Ascending aorta (tissue), 2 donors: Measurements from ENCODE around the gene AK6. TPM values are rescaled to one million over a fixed set of nuclear protein-coding genes. Genes with fewer than 3 reads are reported as not detected.
"Not testable (repeated sequence)": the region's sequence is repeated elsewhere in the genome, so short reads cannot be mapped to it uniquely, and the experiment has no call there.

Experiments used
- DNase-seq, 2 donors: peaks; one replicate each; pipeline ENCODE4 v3.0.0-alpha.2; 2019; ENCODE audit warnings: low spot score in 2 of 2
- H3K27ac ChIP-seq, 2 donors: fragments of 200-600 bp; sonication (generic); one replicate each; pipeline ENCODE4 v1.5.1; 2016 to 2017; ENCODE audit warnings: mild to moderate bottlenecking in 1 of 2
- H3K27me3 ChIP-seq: fragments of 200-600 bp; sonication (generic); one replicate; pipeline ENCODE4 v1.5.1; 2017
- H3K36me3 ChIP-seq, 2 donors: fragments of 200-600 bp; sonication (generic); one replicate each; pipeline ENCODE4 v1.5.1; 2016
- H3K4me1 ChIP-seq, 2 donors: fragments of 200-600 bp; sonication (generic); one replicate each; pipeline ENCODE4 v1.5.1; 2016 to 2017; ENCODE audit warnings: mild to moderate bottlenecking in 1 of 2
- H3K4me3 ChIP-seq, 2 donors: fragments of 200-600 bp; sonication (generic); one replicate each; pipeline ENCODE4 v1.5.1; 2016 to 2017; ENCODE audit warnings: mild to moderate bottlenecking in 1 of 2
- H3K9me3 ChIP-seq, 2 donors: fragments of 200-600 bp; sonication (generic); one replicate each; pipeline ENCODE4 v1.5.1; 2016
- CTCF ChIP-seq, 3 experiments: fragments of 200-600 bp in 2 of 3; fragments of 450-650 bp in 1 of 3; sonication (generic) in 2 of 3; IDR thresholded peaks; one replicate each; pipeline ENCODE4 v1.5.1; 2016 to 2019; ENCODE audit warnings: antibody characterized with exemption in 3 of 3, mild to moderate bottlenecking in 1 of 3, moderate library complexity in 1 of 3
- intact Hi-C: fragments of 100-400 bp; cut with DNase I; formaldehyde crosslinking; loops from one replicate; pipeline ENCODE4 v1.15.1; 2023
- total RNA-seq: library from RNA; depleted of rRNA; stranded (reverse); fragments of >200 nt; gene quantifications from one replicate; pipeline ENCODE4 v1.1.0, GENCODE V29; 2016

Gene AK6
- total RNA-seq, 1 donor from 2014 or later, result 3.9 TPM

- Histone ChIP-seq H3K27me3 (no peaks in the 10 kb centered on the region), H3K4me1 (no peaks in the 10 kb centered on the region), H3K9me3 (no peaks in the 10 kb centered on the region), H3K36me3 (peaks cover 19 to 33% of the 10 kb centered on the region in 2 donors), H3K27ac (no peak within 1 kb of the TSS), H3K4me3 (peak within 1 kb of the TSS; percentile 77)
- intact Hi-C loops, result no loop called here
- DNase-seq, result peak in 1 of 2 donors; percentile 69
- peak in 1 of 3 experiments; percentile 25 for TF ChIP-seq CTCF (IDR thresholded peaks at IDR 0.05)
These were observed 45.7 kb upstream of the AK6 start, which contains the start of gene MARVELD2 for GRCh38 chr5:69414885-69415583. Gene MARVELD2 (plus strand): TSS chr5:69415116. CDS start chr5:69419386, 4,270 bp downstream.

GRCh38 chr5:69404659-69405330, 35.5 kb upstream of the AK6 start:
- H3K36me3 ChIP-seq, result peaks cover 35 to 62% of the 10 kb centered on the region in 2 donors
- intact Hi-C loops, result no loop called here
- no peaks in the 10 kb centered on the region for H3K9me3 ChIP-seq
- no peak for TF ChIP-seq CTCF (IDR thresholded peaks at IDR 0.05)
- no peak overlapping the region for H3K27ac ChIP-seq
- no peak for DNase-seq
- no peaks in the 10 kb centered on the region for H3K27me3 ChIP-seq
- no peak overlapping the region for H3K4me3 ChIP-seq
- H3K4me1 ChIP-seq, result no peaks in the 10 kb centered on the region

GRCh38 chr5:69378376-69378775, 9.1 kb upstream of the AK6 start:
- no peak for DNase-seq
- Histone ChIP-seq H3K9me3 (no peaks in the 10 kb centered on the region), H3K4me3 (no peak overlapping the region), H3K27me3 (no peaks in the 10 kb centered on the region), H3K36me3 (peaks cover 37 to 57% of the 10 kb centered on the region in 2 donors), H3K4me1 (no peaks in the 10 kb centered on the region), H3K27ac (no peak overlapping the region)
- intact Hi-C loops, result no loop called here
- TF ChIP-seq CTCF (IDR thresholded peaks at IDR 0.05), result no peak

GRCh38 chr5:69374911-69375446, 5.7 kb upstream of the AK6 start:
- no peak for TF ChIP-seq CTCF (IDR thresholded peaks at IDR 0.05)
- Histone ChIP-seq H3K27me3 (no peaks in the 10 kb centered on the region), H3K4me3 (no peak overlapping the region), H3K27ac (no peak overlapping the region), H3K9me3 (no peaks in the 10 kb centered on the region), H3K4me1 (peaks cover 0 to 5% of the 10 kb centered on the region in 2 donors), H3K36me3 (peaks cover 22 to 32% of the 10 kb centered on the region in 2 donors)
- intact Hi-C loops, result no loop called here
- no peak for DNase-seq

- Histone ChIP-seq H3K27ac (no peak overlapping the region), H3K4me3 (no peak overlapping the region), H3K27me3 (no peaks in the 10 kb centered on the region), H3K9me3 (no peaks in the 10 kb centered on the region), H3K4me1 (peaks cover 7 to 18% of the 10 kb centered on the region in 2 donors), H3K36me3 (peaks cover 13 to 19% of the 10 kb centered on the region in 2 donors)
- no peak for DNase-seq
- no peak for TF ChIP-seq CTCF (IDR thresholded peaks at IDR 0.05)
- intact Hi-C loops, result no loop called here
These were observed 3.1 kb upstream of the AK6 start for GRCh38 chr5:69372394-69372793.

- intact Hi-C loops, H3K9me3 ChIP-seq, H3K27me3 ChIP-seq, DNase-seq: not testable (repeated sequence)
- peak overlapping the region in 1 of 2 donors; percentile 12 for H3K27ac ChIP-seq
- peaks cover 7 to 18% of the 10 kb centered on the region in 2 donors for H3K4me1 ChIP-seq
- H3K4me3 ChIP-seq, result peak overlapping the region; percentile 70 to 81
- peaks cover 14 to 24% of the 10 kb centered on the region in 2 donors for H3K36me3 ChIP-seq
These were observed 1.0 kb upstream of the AK6 start for GRCh38 chr5:69370335-69370734.
